Measurements from ENCODE around the gene ZFAND4. TPM values are rescaled to one million over a fixed set of nuclear protein-coding genes. Genes with fewer than 3 reads are reported as not detected.

Gene ZFAND4
- total RNA-seq, 1 donor from 2014 or later: 21.9 TPM

- no peaks in the 10 kb centered on the region for H3K36me3 ChIP-seq (ENCODE audit: control insufficient read depth in 3 of 3, insufficient read depth in 3 of 3, low read length in 3 of 3)
- no peak overlapping the region for H3K4me3 ChIP-seq (ENCODE audit: low read length in 3 of 3)
- no peaks in the 10 kb centered on the region for H3K9me3 ChIP-seq (ENCODE audit: control insufficient read depth in 3 of 3, low read length in 3 of 3)
- H3K4me1 ChIP-seq (ENCODE audit: control insufficient read depth in 3 of 3, insufficient read depth in 3 of 3, low read length in 3 of 3): peaks cover 3 to 14% (median 8%) of the 10 kb centered on the region in 3 donors
- H3K9ac ChIP-seq (ENCODE audit: low read depth in 1 of 3, low read length in 3 of 3): peak overlapping the region in 1 of 3 donors; percentile 54
- H3K27me3 ChIP-seq (ENCODE audit: control insufficient read depth in 3 of 3, insufficient read depth in 3 of 3, low read length in 3 of 3): no peaks in the 10 kb centered on the region
- no peak overlapping the region for H3K27ac ChIP-seq (ENCODE audit: low read depth, low read length)
These were observed 79.6 kb downstream of the ZFAND4 start for GRCh38 chr10:45592926-45593325.

- Histone ChIP-seq H3K4me3 (ENCODE audit: low read length in 3 of 3) (no peak overlapping the region), H3K9me3 (ENCODE audit: control insufficient read depth in 3 of 3, low read length in 3 of 3) (no peaks in the 10 kb centered on the region), H3K4me1 (ENCODE audit: control insufficient read depth in 3 of 3, insufficient read depth in 3 of 3, low read length in 3 of 3) (peaks cover 3 to 14% (median 8%) of the 10 kb centered on the region in 3 donors), H3K27ac (ENCODE audit: low read depth, low read length) (no peak overlapping the region), H3K36me3 (ENCODE audit: control insufficient read depth in 3 of 3, insufficient read depth in 3 of 3, low read length in 3 of 3) (no peaks in the 10 kb centered on the region), H3K27me3 (ENCODE audit: control insufficient read depth in 3 of 3, insufficient read depth in 3 of 3, low read length in 3 of 3) (no peaks in the 10 kb centered on the region), H3K9ac (ENCODE audit: low read depth in 1 of 3, low read length in 3 of 3) (no peak overlapping the region)
These were observed 80.1 kb downstream of the ZFAND4 start for GRCh38 chr10:45592432-45592831.

GRCh38 chr10:45591280-45591679 lies 81.3 kb downstream of the ZFAND4 start:
- Histone ChIP-seq H3K27me3 (ENCODE audit: control insufficient read depth in 3 of 3, insufficient read depth in 3 of 3, low read length in 3 of 3) (no peaks in the 10 kb centered on the region), H3K27ac (ENCODE audit: low read depth, low read length) (no peak overlapping the region), H3K9me3 (ENCODE audit: control insufficient read depth in 3 of 3, low read length in 3 of 3) (no peaks in the 10 kb centered on the region), H3K4me1 (ENCODE audit: control insufficient read depth in 3 of 3, insufficient read depth in 3 of 3, low read length in 3 of 3) (peaks cover 3 to 14% (median 8%) of the 10 kb centered on the region in 3 donors), H3K4me3 (ENCODE audit: low read length in 3 of 3) (no peak overlapping the region), H3K36me3 (ENCODE audit: control insufficient read depth in 3 of 3, insufficient read depth in 3 of 3, low read length in 3 of 3) (no peaks in the 10 kb centered on the region), H3K9ac (ENCODE audit: low read depth in 1 of 3, low read length in 3 of 3) (no peak overlapping the region)

- no peak overlapping the region for H3K4me3 ChIP-seq (ENCODE audit: low read length in 3 of 3)
- H3K9me3 ChIP-seq (ENCODE audit: control insufficient read depth in 3 of 3, low read length in 3 of 3): no peaks in the 10 kb centered on the region
- no peaks in the 10 kb centered on the region for H3K36me3 ChIP-seq (ENCODE audit: control insufficient read depth in 3 of 3, insufficient read depth in 3 of 3, low read length in 3 of 3)
- peaks cover 3 to 14% (median 7%) of the 10 kb centered on the region in 3 donors for H3K4me1 ChIP-seq (ENCODE audit: control insufficient read depth in 3 of 3, insufficient read depth in 3 of 3, low read length in 3 of 3)
- H3K27me3 ChIP-seq (ENCODE audit: control insufficient read depth in 3 of 3, insufficient read depth in 3 of 3, low read length in 3 of 3): no peaks in the 10 kb centered on the region
- H3K9ac ChIP-seq (ENCODE audit: low read depth in 1 of 3, low read length in 3 of 3): no peak overlapping the region
- H3K27ac ChIP-seq (ENCODE audit: low read depth, low read length): no peak overlapping the region
These were observed 82.7 kb downstream of the ZFAND4 start for GRCh38 chr10:45589868-45590267.

- no peaks in the 10 kb centered on the region for H3K36me3 ChIP-seq (ENCODE audit: control insufficient read depth in 3 of 3, insufficient read depth in 3 of 3, low read length in 3 of 3)
- no peaks in the 10 kb centered on the region for H3K9me3 ChIP-seq (ENCODE audit: control insufficient read depth in 3 of 3, low read length in 3 of 3)
- no peaks in the 10 kb centered on the region for H3K27me3 ChIP-seq (ENCODE audit: control insufficient read depth in 3 of 3, insufficient read depth in 3 of 3, low read length in 3 of 3)
- H3K4me3 ChIP-seq (ENCODE audit: low read length in 3 of 3): no peak overlapping the region
- no peak overlapping the region for H3K9ac ChIP-seq (ENCODE audit: low read depth in 1 of 3, low read length in 3 of 3)
- peaks cover 3 to 12% (median 6%) of the 10 kb centered on the region in 3 donors for H3K4me1 ChIP-seq (ENCODE audit: control insufficient read depth in 3 of 3, insufficient read depth in 3 of 3, low read length in 3 of 3)
- no peak overlapping the region for H3K27ac ChIP-seq (ENCODE audit: low read depth, low read length)
These were observed 83.6 kb downstream of the ZFAND4 start for GRCh38 chr10:45589009-45589408.

- Histone ChIP-seq H3K36me3 (ENCODE audit: control insufficient read depth in 3 of 3, insufficient read depth in 3 of 3, low read length in 3 of 3) (no peaks in the 10 kb centered on the region), H3K27ac (ENCODE audit: low read depth, low read length) (no peak overlapping the region), H3K9ac (ENCODE audit: low read depth in 1 of 3, low read length in 3 of 3) (no peak overlapping the region), H3K9me3 (ENCODE audit: control insufficient read depth in 3 of 3, low read length in 3 of 3) (no peaks in the 10 kb centered on the region), H3K4me1 (ENCODE audit: control insufficient read depth in 3 of 3, insufficient read depth in 3 of 3, low read length in 3 of 3) (peaks cover 0 to under 1% (median under 1%) of the 10 kb centered on the region in 3 donors), H3K4me3 (ENCODE audit: low read length in 3 of 3) (no peak overlapping the region), H3K27me3 (ENCODE audit: control insufficient read depth in 3 of 3, insufficient read depth in 3 of 3, low read length in 3 of 3) (no peaks in the 10 kb centered on the region)
These were observed 86.3 kb downstream of the ZFAND4 start for GRCh38 chr10:45586028-45586824.

GRCh38 chr10:45585131-45585530 lies 87.4 kb downstream of the ZFAND4 start:
- no peaks in the 10 kb centered on the region for H3K36me3 ChIP-seq (ENCODE audit: control insufficient read depth in 3 of 3, insufficient read depth in 3 of 3, low read length in 3 of 3)
- H3K27ac ChIP-seq (ENCODE audit: low read depth, low read length): no peak overlapping the region
- H3K27me3 ChIP-seq (ENCODE audit: control insufficient read depth in 3 of 3, insufficient read depth in 3 of 3, low read length in 3 of 3): no peaks in the 10 kb centered on the region
- no peak overlapping the region for H3K4me3 ChIP-seq (ENCODE audit: low read length in 3 of 3)
- peaks cover 3 to 8% (median 7%) of the 10 kb centered on the region in 3 donors for H3K4me1 ChIP-seq (ENCODE audit: control insufficient read depth in 3 of 3, insufficient read depth in 3 of 3, low read length in 3 of 3)
- no peak overlapping the region for H3K9ac ChIP-seq (ENCODE audit: low read depth in 1 of 3, low read length in 3 of 3)
- no peaks in the 10 kb centered on the region for H3K9me3 ChIP-seq (ENCODE audit: control insufficient read depth in 3 of 3, low read length in 3 of 3)

- no peak overlapping the region for H3K9ac ChIP-seq (ENCODE audit: low read depth in 1 of 3, low read length in 3 of 3)
These were observed 90.2 kb downstream of the ZFAND4 start for GRCh38 chr10:45582386-45582781.

GRCh38 chr10:45581582-45582385 lies 90.8 kb downstream of the ZFAND4 start:
- peaks cover 3 to 8% (median 7%) of the 10 kb centered on the region in 3 donors for H3K4me1 ChIP-seq (ENCODE audit: control insufficient read depth in 3 of 3, insufficient read depth in 3 of 3, low read length in 3 of 3)
- H3K27ac ChIP-seq (ENCODE audit: low read depth, low read length): no peak overlapping the region
- no peak overlapping the region for H3K9ac ChIP-seq (ENCODE audit: low read depth in 1 of 3, low read length in 3 of 3)
- H3K27me3 ChIP-seq (ENCODE audit: control insufficient read depth in 3 of 3, insufficient read depth in 3 of 3, low read length in 3 of 3): no peaks in the 10 kb centered on the region
- H3K9me3 ChIP-seq (ENCODE audit: control insufficient read depth in 3 of 3, low read length in 3 of 3): no peaks in the 10 kb centered on the region
- H3K4me3 ChIP-seq (ENCODE audit: low read length in 3 of 3): no peak overlapping the region
- H3K36me3 ChIP-seq (ENCODE audit: control insufficient read depth in 3 of 3, insufficient read depth in 3 of 3, low read length in 3 of 3): no peaks in the 10 kb centered on the region

More at GRCh38 chr10:45582386-45582781, 90.2 kb downstream of the ZFAND4 start:
- H3K27ac ChIP-seq (ENCODE audit: low read depth, low read length): no peak overlapping the region
- H3K27me3 ChIP-seq (ENCODE audit: control insufficient read depth in 3 of 3, insufficient read depth in 3 of 3, low read length in 3 of 3): no peaks in the 10 kb centered on the region
- H3K4me3 ChIP-seq (ENCODE audit: low read length in 3 of 3): no peak overlapping the region
- no peaks in the 10 kb centered on the region for H3K36me3 ChIP-seq (ENCODE audit: control insufficient read depth in 3 of 3, insufficient read depth in 3 of 3, low read length in 3 of 3)
- H3K9me3 ChIP-seq (ENCODE audit: control insufficient read depth in 3 of 3, low read length in 3 of 3): no peaks in the 10 kb centered on the region
- H3K4me1 ChIP-seq (ENCODE audit: control insufficient read depth in 3 of 3, insufficient read depth in 3 of 3, low read length in 3 of 3): peaks cover 3 to 8% (median 7%) of the 10 kb centered on the region in 3 donors

GRCh38 chr10:45581216-45581549 lies 91.4 kb downstream of the ZFAND4 start:
- Histone ChIP-seq H3K27me3 (ENCODE audit: control insufficient read depth in 3 of 3, insufficient read depth in 3 of 3, low read length in 3 of 3) (no peaks in the 10 kb centered on the region), H3K27ac (ENCODE audit: low read depth, low read length) (no peak overlapping the region), H3K4me1 (ENCODE audit: control insufficient read depth in 3 of 3, insufficient read depth in 3 of 3, low read length in 3 of 3) (peaks cover 3 to 8% (median 7%) of the 10 kb centered on the region in 3 donors), H3K9me3 (ENCODE audit: control insufficient read depth in 3 of 3, low read length in 3 of 3) (no peaks in the 10 kb centered on the region), H3K4me3 (ENCODE audit: low read length in 3 of 3) (no peak overlapping the region), H3K36me3 (ENCODE audit: control insufficient read depth in 3 of 3, insufficient read depth in 3 of 3, low read length in 3 of 3) (no peaks in the 10 kb centered on the region), H3K9ac (ENCODE audit: low read depth in 1 of 3, low read length in 3 of 3) (no peak overlapping the region)

Data from skeletal muscle tissue (tissue), 4 donors.